ENCODE data around the gene BRIP1. TPM values are rescaled to one million over a fixed set of nuclear protein-coding genes. Genes with fewer than 3 reads are reported as not detected.

BRIP1 gene
- total and polyA plus RNA-seq, 8 donors: 3.4 to 18.1 (median 12.1) TPM

DNA sequence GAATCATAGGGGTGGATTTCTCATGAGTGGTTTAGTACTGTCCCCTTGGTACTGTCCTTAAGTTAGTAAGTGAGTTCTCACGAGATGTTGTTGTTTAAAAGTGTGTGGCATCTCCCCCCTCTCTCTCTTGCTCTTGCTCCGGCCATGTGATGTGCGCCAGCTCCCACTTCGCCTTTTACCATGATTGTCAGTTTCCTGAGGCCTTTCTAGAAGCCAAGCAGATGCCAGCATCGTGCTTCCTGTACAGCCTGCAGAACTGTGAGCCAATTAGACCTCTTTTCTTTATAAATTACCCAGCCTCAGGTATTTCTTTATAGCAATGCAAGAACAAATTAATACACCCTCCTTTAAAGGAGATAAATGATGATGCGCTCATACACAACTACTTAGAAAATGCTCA lies 222.2 kb downstream of the BRIP1 start:
- TF ChIP-seq, protein P1, sequence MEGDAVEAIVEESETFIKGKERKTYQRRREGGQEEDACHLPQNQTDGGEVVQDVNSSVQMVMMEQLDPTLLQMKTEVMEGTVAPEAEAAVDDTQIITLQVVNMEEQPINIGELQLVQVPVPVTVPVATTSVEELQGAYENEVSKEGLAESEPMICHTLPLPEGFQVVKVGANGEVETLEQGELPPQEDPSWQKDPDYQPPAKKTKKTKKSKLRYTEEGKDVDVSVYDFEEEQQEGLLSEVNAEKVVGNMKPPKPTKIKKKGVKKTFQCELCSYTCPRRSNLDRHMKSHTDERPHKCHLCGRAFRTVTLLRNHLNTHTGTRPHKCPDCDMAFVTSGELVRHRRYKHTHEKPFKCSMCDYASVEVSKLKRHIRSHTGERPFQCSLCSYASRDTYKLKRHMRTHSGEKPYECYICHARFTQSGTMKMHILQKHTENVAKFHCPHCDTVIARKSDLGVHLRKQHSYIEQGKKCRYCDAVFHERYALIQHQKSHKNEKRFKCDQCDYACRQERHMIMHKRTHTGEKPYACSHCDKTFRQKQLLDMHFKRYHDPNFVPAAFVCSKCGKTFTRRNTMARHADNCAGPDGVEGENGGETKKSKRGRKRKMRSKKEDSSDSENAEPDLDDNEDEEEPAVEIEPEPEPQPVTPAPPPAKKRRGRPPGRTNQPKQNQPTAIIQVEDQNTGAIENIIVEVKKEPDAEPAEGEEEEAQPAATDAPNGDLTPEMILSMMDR (IDR thresholded peaks at IDR 0.05): no peak
- H3K36me3 ChIP-seq: no peaks in the 10 kb centered on the region
- no peak overlapping the region for H3K4me3 ChIP-seq
- H3K27me3 ChIP-seq: no peaks in the 10 kb centered on the region
- no peaks in the 10 kb centered on the region for H3K4me1 ChIP-seq
- ATAC-seq (no peak), DNase-seq (no peak)
- H3K9me3 ChIP-seq: no peaks in the 10 kb centered on the region
- H3K27ac ChIP-seq: no peak overlapping the region
- intact Hi-C loops (cut with DNase I): no loop called here

DNA sequence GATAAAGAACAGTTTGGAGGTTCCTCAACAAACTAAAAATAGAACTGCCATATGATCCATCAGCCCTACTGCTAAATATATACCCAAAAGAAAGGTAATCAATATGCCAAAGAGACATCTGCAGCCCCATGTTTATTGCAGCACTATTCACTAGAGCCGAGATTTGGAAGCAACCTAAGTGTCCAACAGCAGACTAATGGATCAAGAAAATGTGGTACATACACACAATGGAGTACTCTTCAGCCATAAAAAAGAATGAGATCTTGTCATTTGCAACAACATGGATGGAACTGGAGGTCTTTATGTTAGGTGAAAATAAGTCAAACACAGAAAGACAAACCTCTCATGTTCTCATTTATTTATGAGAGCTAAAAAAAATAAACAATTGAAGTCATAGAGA lies 223.5 kb downstream of the BRIP1 start:
- Histone ChIP-seq H3K36me3 (no peaks in the 10 kb centered on the region), H3K9me3 (no peaks in the 10 kb centered on the region), H3K27ac (no peak overlapping the region), H3K4me3 (no peak overlapping the region), H3K27me3 (no peaks in the 10 kb centered on the region), H3K4me1 (no peaks in the 10 kb centered on the region)
- intact Hi-C loops (cut with DNase I): no loop called here
- TF ChIP-seq, protein P1 (IDR thresholded peaks at IDR 0.05): no peak
- DNase-seq (no peak), ATAC-seq (no peak)

DNA sequence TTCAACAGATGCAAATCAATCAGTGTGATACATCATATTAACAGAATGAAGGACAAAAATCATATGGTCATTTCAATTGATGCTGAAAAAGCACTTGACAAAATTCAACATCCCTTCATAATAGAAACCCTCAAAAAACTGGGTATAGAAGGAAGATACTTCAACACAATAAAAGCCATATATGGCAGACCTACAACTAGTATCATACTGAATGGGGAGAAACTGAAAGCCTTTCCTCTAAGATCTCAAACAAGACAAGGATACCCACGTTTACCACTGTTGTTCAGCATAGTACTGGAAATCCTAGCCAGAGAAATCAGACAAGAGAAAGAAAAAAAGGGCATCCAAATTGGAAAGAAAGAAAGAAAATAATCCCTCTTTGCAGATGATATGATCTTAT lies 225.2 kb downstream of the BRIP1 start:
- no peak for DNase-seq
- Histone ChIP-seq H3K27me3 (no peaks in the 10 kb centered on the region), H3K4me3 (no peak overlapping the region), H3K9me3 (no peaks in the 10 kb centered on the region), H3K36me3 (no peaks in the 10 kb centered on the region), H3K27ac (no peak overlapping the region), H3K4me1 (no peaks in the 10 kb centered on the region)
- intact Hi-C loops (cut with DNase I): no loop called here
- no peak for ATAC-seq
- TF ChIP-seq, protein P1 (IDR thresholded peaks at IDR 0.05): no peak

DNA sequence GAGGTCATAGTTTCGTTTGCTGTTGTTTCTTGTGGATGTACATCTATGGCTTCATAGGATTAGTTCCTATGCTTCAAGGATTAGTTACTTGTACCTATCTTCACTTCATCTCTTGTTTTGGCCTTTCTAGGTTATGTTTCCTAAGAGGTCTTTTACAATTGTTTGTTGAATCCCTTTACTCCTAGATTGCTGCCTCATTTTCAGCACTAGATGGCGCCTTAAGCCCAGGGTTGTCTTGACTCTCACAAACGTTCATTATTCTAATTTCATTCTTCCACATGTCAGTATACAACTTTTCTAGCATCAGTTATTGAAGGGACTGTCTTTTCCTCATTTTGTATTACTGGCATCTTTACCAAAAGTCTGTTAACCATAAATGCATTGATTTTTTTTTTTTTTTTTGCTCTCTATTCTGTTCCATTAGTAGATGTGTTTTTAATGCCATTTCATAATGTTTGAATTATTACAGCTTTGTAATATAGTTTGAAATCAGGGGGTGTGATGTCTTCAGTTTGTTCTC lies 227.4 kb downstream of the BRIP1 start:
- Histone ChIP-seq H3K27ac (no peak overlapping the region), H3K36me3 (no peaks in the 10 kb centered on the region), H3K4me1 (no peaks in the 10 kb centered on the region), H3K9me3 (no peaks in the 10 kb centered on the region), H3K27me3 (no peaks in the 10 kb centered on the region), H3K4me3 (no peak overlapping the region)
- DNase-seq: peak in 1 of 4 donors; percentile 41
- peak; percentile 77 for ATAC-seq
- TF ChIP-seq, protein P1 (IDR thresholded peaks at IDR 0.05): peak; percentile 53 to 54
- intact Hi-C loops (cut with DNase I): no loop called here

DNA sequence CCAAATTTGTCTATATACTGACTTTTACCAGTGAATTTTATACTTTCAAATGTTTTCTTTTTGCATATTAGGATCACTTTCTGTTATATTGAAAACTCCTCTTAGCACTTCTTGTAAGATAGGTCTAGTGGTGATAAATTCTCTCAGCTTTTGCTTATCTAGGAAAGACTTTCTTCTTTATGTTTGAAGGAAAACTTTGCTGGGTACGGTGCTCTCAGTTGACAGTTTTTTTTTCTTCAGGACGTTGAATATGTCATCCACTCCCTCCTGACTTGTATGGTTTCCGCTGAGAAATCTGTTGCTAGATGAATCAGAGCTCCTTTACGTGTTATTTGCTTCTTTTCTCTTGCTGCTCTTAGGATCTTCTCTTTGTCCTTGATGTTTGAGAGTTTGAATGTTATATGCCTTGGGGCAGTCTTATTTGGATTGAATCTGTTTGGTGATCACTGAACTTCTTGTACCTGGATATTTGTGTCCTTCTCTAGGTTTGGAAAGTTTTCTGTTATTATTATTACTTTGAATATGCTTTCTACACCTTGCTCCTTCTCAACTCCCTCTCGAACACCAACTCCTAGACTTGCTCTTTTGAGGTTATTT lies 228.3 kb downstream of the BRIP1 start:
- no peaks in the 10 kb centered on the region for H3K9me3 ChIP-seq
- no peak for DNase-seq
- TF ChIP-seq, protein P1 (IDR thresholded peaks at IDR 0.05): no peak
- H3K4me1 ChIP-seq: no peaks in the 10 kb centered on the region
- H3K27me3 ChIP-seq: no peaks in the 10 kb centered on the region
- no peak overlapping the region for H3K4me3 ChIP-seq
- no peaks in the 10 kb centered on the region for H3K36me3 ChIP-seq
- no peak for ATAC-seq
- intact Hi-C loops (cut with DNase I): loop anchor here in 1 of 2 donors (5.0 kb wide), 1 partner anchor 202 kb away; no protein-coding TSS in a partner anchor
- no peak overlapping the region for H3K27ac ChIP-seq

Data from left lung (tissue), 10 donors.